ENCODE results near the gene OGDH. TPM values are rescaled to one million over a fixed set of nuclear protein-coding genes. Genes with fewer than 3 reads are reported as not detected.

OGDH gene
- total and polyA plus RNA-seq, 2 of the 13 experiments (the other 11 are each of a cell fraction or from before 2014, with no cell fraction given): 17.4 to 25.4 TPM

DNA sequence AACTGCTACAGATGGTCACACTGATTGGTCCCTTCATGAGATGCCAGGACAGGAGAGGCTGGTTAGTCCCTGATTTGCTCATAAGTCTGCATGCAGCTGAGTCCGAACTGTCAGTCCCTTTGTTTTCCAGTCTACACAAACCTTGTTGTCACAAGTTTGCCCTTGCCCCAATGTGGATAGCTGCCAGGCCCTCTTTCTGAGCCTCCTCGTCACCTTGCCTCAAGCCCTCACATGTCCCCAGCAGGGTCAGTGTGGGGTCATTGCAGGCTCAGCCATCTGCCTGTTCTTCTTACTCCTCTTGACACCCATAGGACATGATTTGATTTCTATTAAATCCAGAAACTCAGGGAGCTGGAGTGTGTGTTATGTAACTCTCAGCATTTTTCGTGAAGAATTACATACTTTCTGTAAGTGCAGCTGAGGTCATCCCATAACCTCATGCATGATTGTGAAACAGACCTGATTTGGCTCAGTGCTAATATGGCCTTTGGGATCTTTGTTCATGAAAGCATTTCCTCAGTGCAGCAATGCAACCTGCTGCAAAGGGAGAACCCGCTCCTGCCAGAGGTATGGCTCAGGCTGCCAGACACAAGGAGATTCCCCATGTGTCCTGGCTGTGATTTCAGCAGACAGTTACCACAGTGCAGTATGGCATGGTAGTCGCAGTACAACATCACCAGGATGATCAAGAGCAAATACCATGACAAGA lies 72.2 kb downstream of the OGDH start:
- Histone ChIP-seq H3K36me3 (replicated peaks in 1 of 2; ENCODE audit: control insufficient read depth in 1 of 2, insufficient read depth in 2 of 2, low read length in 2 of 2) (peaks cover 3 to 19% of the 10 kb centered on the region in 2 experiments; a peak in 4 of 5 replicates), H3K4me3 (replicated peaks in 1 of 3; ENCODE audit: insufficient read depth in 1 of 3, low read depth in 2 of 3, low read length in 3 of 3) (no peak overlapping the region), H2AFZ (ENCODE audit: low read length) (no peak overlapping the region), H3K79me2 (ENCODE audit: insufficient read depth, low read length) (no peaks in the 10 kb centered on the region), H3K27ac (ENCODE audit: extremely low read length, insufficient read depth, low read length) (peak overlapping the region; percentile 67), H3K9ac (ENCODE audit: insufficient read depth, low read depth, low read length) (peak overlapping the region; percentile 31; the same call in 1 of the 2 replicates), H3K9me3 (ENCODE audit: low read length) (no peaks in the 10 kb centered on the region), H3K4me2 (ENCODE audit: low read depth, low read length) (peak overlapping the region; percentile 45), H4K20me1 (ENCODE audit: insufficient read depth, low read length) (no peaks in the 10 kb centered on the region), H3K27me3 (ENCODE audit: control insufficient read depth in 1 of 2, insufficient read depth in 2 of 2, low read length in 2 of 2) (no peaks in the 10 kb centered on the region), H3K4me1 (ENCODE audit: insufficient read depth, low read length) (peaks cover 27% of the 10 kb centered on the region)
- BruUV-seq (replicated peaks): no TSS peak
- in situ Hi-C loops (cut with HindIII; ENCODE audit: extremely low pct_ligation_motif_present, low pct_unique_long_range_greater_than_20kb) (no loop called here), intact Hi-C loops (cut with micrococcal nuclease; ENCODE audit: unreplicated experiment) (loop anchor here (1.0 kb wide), 1 partner anchor 72 kb away; the partner anchor contains the start of gene OGDH)
- POLR2A ChIA-PET: interaction anchor here (0.8 to 1.5 kb wide), 7 partner anchors 31 to 113 kb away, joined by 3 to 6 read pairs (median 4); partner anchors contain the start of genes DDX56 and TMED4
- WGBS (ENCODE audit: low lambda C conversion rate): 18% methylated on average over 5 of the region's 5 CpGs
- FAIRE-seq: peak; percentile 96
- peak; percentile 87 for ATAC-seq
- CTCF ChIA-PET (ENCODE audit: low intra/inter-chr PET ratio, low total read pairs): no interaction called here
- DNase-seq (ENCODE audit: low spot score): peak; percentile 83
- TF ChIP-seq MXI1 (IDR thresholded peaks at IDR 0.05; ENCODE audit: borderline replicate concordance, low read depth, low read length) (peak; percentile 37; the same call in 1 of the 3 replicates), BCL6 (CRISPR knock-in tag; IDR thresholded peaks at IDR 0.05) (peak; percentile 72), SKI (IDR thresholded peaks at IDR 0.05; ENCODE audit: partially characterized antibody) (peak; percentile 54), SNRNP70 (IDR thresholded peaks at IDR 0.05; ENCODE audit: low read depth, low read length) (no peak), NCOA2 (CRISPR knock-in tag; IDR thresholded peaks at IDR 0.05) (peak; percentile 68; the same call in 1 of the 2 replicates), ZNF891 (CRISPR knock-in tag; IDR thresholded peaks at IDR 0.05) (peak; percentile 51; the same call in 1 of the 2 replicates), ZNF331 (CRISPR knock-in tag; IDR thresholded peaks at IDR 0.05) (peak; percentile 80; the same call in 1 of the 2 replicates), SP140L (CRISPR knock-in tag; IDR thresholded peaks at IDR 0.05; ENCODE audit: borderline replicate concordance) (no peak), CHD2 (IDR thresholded peaks at IDR 0.05; ENCODE audit: low read depth, low read length) (no peak), MAZ (IDR thresholded peaks at IDR 0.05; ENCODE audit: borderline replicate concordance, low read depth, low read length) (no peak), MAZ (CRISPR knock-in tag; IDR thresholded peaks at IDR 0.05; ENCODE audit: low read depth) (0 out of 2 replicates have a peak, but pooled peaks have one; percentile 14), ZNF282 (IDR thresholded peaks at IDR 0.05; ENCODE audit: partially characterized antibody) (no peak), ZNF558 (CRISPR knock-in tag; IDR thresholded peaks at IDR 0.05; ENCODE audit: borderline replicate concordance) (no peak), KMT2A (CRISPR knock-in tag; IDR thresholded peaks at IDR 0.05) (no peak), ZNF253 (CRISPR knock-in tag; IDR thresholded peaks at IDR 0.05; ENCODE audit: borderline replicate concordance) (no peak), GATAD2A (CRISPR knock-in tag; IDR thresholded peaks at IDR 0.05) (peak; percentile 84)
- TF ChIP-seq, protein P1, sequence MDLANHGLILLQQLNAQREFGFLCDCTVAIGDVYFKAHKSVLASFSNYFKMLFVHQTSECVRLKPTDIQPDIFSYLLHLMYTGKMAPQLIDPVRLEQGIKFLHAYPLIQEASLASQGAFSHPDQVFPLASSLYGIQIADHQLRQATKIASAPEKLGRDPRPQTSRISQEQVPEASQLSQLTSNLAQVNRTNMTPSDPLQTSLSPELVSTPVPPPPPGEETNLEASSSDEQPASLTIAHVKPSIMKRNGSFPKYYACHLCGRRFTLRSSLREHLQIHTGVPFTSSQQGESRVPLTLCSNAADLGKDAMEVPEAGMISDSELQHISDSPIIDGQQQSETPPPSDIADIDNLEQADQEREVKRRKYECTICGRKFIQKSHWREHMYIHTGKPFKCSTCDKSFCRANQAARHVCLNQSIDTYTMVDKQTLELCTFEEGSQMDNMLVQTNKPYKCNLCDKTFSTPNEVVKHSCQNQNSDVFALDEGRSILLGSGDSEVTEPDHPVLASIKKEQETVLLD (CRISPR knock-in tag; IDR thresholded peaks at IDR 0.05; ENCODE audit: low read depth): no peak
- TF ChIP-seq, protein P2, sequence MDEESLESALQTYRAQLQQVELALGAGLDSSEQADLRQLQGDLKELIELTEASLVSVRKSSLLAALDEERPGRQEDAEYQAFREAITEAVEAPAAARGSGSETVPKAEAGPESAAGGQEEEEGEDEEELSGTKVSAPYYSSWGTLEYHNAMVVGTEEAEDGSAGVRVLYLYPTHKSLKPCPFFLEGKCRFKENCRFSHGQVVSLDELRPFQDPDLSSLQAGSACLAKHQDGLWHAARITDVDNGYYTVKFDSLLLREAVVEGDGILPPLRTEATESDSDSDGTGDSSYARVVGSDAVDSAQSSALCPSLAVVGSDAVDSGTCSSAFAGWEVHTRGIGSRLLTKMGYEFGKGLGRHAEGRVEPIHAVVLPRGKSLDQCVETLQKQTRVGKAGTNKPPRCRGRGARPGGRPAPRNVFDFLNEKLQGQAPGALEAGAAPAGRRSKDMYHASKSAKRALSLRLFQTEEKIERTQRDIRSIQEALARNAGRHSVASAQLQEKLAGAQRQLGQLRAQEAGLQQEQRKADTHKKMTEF (CRISPR knock-in tag; IDR thresholded peaks at IDR 0.05): peak; percentile 52; the same call in 1 of the 2 replicates
- TF ChIP-seq, protein P3, sequence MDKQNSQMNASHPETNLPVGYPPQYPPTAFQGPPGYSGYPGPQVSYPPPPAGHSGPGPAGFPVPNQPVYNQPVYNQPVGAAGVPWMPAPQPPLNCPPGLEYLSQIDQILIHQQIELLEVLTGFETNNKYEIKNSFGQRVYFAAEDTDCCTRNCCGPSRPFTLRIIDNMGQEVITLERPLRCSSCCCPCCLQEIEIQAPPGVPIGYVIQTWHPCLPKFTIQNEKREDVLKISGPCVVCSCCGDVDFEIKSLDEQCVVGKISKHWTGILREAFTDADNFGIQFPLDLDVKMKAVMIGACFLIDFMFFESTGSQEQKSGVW (CRISPR knock-in tag; IDR thresholded peaks at IDR 0.05; ENCODE audit: borderline replicate concordance): no peak
